NCI-H2171 (cell line): ENCODE results near the gene TFG.

ENCODE experiments used
- DNase-seq: peaks from one replicate; lab custom pipeline; 2025; lab: John Stamatoyannopoulos, UW

Gene TFG

DNA sequence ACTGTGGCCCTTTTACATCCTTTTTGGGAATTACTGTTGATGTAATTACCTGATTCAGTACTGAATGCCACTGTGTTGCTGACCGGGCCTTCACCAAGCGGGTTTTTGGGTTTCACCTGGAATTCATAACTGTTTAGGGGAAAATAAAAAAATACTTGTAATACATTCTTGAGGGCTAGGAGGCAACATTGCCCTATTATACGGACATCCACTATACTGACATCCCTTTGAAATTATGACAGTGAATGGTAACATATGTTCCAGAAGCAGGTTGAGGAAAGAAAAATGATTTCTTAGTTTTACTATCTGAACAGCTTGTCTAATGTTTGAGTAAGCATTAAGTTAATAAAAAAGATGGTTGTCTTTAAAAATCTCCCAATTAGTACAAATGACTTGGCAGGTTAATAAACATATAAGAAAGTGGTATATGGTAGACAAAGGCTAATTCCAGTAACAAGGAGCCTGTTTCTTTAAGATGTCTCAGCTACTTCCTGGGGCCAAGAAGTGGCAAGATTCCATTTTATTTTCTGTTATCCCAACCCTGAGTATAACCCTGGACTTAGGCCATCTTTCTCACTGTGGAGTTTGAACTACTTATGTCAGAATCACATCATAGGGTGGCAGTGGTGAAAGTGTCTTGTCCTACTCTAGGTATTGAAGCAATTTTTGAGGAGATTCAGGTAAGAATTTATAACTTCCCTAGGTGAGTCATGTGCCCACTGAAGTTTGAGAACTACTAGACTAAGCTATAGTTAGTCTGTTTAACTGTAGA is 45.5 kb downstream of the TFG start:
- no peak for DNase-seq

- no peak for DNase-seq
These were observed 47.1 kb downstream of the TFG start for GRCh38 chr3:100756441-100756840.

- DNase-seq: no peak
These were observed 49.9 kb downstream of the TFG start for GRCh38 chr3:100759159-100759558.

DNA sequence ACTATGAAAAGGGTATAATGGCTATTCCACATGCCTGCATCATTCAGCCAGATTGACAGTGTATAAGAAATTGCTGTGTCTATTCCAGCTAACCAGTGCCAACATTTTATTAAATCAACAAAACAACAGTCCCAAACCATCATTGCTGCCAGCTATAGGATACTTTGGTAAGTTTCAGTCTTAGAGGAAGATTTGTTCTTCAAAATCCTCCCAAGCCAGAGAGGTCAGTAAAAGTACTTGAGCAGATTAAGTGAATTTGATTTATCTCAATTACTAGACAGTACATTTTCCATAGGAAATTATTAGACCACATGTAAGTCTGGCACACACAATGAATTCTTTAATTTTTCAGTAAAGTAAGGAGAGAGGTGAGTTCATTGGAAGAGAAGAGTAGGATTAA is 50.7 kb downstream of the TFG start:
- no peak for DNase-seq

DNA sequence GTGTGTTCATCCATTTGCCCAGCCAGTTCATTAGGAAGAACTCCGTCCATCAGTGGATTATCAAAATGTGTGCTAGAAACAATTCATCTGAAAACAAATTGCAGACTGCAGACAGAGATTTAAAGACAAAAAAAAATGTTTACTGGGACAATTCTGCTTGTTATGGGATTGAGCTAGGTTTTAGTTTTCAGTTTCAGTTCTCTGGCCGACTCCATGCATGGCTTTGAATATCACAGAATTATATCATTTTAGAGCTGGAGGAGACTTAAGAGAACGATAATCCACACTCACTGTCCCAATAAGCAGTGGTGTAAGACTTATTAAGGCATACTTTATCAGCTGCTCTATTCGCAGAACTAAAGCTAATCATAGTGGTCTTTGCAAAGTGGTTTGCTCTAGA is 51.1 kb downstream of the TFG start:
- DNase-seq: no peak

DNA sequence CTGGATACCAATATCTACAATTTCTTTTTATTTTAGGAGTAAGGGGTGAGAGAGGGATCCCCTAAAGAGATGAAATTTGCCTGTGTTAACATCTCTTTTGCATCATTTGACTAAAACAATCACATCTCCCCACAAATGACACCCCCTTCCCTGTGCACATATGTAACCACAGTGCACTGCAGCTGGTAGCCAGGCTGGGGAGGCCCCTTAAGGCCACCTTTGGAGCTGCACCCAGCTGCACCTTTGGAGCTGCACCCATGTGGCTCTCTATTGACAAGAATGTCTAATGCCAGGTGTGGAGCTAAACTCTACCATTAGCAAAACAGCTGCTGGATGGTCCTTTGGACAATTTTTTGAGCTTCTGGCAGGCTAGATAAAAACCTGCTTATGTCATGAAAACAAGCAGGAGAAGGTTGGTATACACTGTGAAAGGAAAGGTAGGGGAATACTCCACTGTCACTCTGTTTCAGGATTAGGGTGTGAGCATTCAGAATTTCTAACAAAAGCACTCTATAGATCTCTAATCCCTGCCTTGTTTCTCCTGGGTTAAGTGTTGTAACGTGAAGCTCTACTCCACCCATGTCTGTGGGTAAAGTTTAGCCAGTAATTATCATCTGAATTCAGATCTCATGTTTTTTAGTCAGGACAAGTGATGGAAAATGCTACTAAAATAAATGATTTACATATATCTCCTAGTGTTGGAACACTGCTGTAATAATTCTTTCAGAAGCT is 52.1 kb downstream of the TFG start:
- no peak for DNase-seq

GRCh38 chr3:100761951-100762350 is 52.7 kb downstream of the TFG start:
- DNase-seq: no peak

DNA sequence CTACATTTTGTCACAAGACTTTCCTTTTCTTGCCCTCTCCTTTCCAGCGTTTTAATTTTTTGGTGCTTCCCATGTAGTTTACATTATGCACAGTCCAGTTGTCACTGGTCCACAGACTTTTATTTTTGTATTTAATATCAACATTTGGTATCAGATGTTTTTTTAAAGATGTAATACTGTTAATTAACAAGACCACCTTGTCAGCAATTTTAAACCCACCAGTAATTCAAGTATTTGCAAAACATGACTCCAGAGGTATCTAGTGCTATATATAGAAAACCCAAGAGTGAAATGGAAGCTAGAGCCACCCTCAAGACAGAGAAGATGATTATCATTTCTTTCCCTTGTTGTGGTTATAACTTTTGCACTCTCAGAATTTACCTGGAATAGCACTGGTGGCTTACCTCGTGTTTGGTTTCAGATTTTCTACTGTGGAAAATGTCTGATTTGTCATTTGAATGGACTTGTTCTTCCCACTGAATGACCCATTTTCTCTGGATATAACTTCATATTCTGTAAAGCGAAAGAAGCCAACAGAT is 56.2 kb downstream of the TFG start:
- no peak for DNase-seq

DNA sequence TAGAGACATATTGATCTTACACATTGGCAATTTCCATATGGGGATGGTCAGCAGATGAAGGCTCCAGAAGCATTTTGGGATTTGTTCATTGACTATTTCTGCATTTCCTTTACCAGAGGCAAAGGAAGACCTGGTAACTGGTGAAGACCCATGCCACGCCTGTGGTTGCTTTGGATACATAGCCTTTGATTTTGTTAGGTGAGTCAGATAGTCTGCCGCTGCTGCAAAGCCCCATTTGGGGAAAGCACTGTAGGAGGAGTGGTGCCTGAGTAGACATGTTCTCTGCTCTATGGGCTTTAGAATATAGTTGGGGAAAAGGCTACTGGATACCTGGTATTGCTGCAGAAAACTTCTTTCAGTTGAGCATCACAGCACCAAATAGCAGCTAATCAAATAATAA is 56.8 kb downstream of the TFG start:
- DNase-seq: no peak

DNA sequence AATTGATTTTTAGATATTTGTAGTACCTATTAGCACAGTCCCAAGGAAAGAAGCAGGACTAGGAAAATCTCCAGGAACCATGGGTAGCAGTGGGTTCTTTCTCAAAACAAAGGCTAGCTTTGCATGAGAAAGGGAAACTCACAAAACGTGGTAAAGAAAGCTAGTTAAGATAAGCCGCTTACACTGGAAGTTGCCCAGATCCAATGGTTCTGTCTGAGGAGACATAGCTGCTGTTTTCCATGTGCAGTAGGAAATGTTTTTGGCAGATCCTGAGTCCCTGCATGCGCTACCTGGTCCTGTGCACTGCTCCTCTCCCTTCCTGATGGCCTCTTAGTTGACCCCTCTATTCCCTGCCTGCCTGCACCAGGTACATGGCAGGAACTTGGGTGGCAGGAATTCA is 60.4 kb downstream of the TFG start:
- DNase-seq: no peak

DNA sequence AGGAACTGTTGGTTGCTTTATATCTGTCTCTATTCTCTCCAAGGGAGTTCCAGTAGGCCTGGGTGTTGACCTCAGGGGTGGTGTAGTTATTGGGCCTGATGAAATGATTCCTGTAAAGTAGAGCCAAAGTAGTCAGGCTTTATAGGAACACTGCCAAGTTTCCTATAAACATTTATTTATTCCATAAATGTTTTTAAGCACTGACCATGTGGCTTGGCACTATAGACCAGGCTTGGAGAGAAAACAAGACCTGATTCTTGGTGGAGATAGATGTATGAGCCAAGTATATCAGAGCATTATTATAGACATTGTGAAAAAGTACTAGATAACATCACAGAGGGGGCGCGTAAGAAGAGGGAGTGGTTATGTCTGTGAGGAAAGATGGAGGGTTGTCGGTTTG is 65.9 kb downstream of the TFG start:
- no peak for DNase-seq

DNA sequence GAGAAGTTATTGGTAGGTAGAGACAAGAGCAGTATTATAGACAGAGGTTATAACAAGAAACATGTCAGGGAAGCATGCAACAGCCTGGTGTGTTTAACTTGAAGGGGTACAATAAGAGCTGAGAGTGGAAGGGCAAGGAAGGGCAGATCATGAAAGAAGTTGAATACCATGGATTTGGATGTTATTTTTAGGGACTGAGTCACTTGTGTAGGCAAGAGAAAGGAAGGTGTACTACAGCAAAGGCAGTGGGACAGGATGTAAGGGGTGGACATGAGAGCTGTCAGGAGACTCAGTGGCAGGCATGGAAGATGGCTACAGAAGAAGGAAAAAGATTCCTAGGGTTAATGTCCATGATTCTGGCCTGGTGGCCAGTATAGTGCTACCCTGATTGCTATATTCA is 66.4 kb downstream of the TFG start:
- no peak for DNase-seq

- no peak for DNase-seq
These were observed 66.9 kb downstream of the TFG start for GRCh38 chr3:100776097-100776729.

GRCh38 chr3:100776746-100777145 is 67.5 kb downstream of the TFG start:
- no peak for DNase-seq

DNA sequence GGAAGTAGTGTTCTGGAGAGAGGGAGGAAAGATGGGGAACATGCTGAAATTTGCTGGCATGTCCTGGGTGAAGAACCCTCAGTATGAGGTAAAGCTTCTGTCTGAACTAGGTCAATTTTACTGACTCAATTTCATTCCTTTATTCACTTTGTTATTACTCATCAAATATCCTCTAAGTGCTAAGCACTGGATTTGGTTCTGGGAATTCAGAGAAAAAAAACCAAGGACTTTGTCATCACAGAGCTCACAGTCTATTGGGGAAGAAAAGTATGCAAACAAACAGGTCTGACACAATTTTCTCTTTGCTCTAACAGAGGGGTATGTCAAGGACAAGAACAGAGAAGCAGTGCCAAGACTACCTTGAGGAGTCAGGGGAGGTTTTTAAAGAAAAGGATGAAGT is 68.0 kb downstream of the TFG start:
- no peak for DNase-seq

GRCh38 chr3:100779480-100779879 is 70.2 kb downstream of the TFG start:
- DNase-seq: no peak

DNA sequence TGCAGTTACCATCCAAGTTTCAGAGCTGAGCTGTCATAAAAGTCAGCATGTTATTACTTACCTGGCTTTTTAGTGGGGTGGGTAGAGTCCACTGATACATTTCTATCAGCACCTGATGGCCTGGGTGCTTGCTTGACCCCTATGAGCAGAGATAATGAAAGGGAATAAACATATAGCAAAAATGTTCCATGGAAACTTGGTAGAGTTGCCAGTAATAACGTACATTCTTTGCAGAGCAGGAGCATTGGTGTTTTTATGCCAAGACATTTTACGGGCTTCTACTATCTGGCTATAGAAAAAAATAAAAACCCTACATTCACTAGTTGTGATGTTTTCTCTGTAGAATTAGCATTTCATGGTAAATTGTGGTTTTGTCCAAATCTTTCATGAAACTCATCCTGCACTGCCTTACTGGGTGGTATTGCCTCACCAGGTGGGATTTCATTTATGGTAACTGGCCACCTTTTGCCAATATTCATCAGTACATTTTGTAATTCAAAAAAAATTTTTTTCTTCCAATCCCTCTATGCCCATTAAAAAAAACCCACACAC is 70.9 kb downstream of the TFG start:
- no peak for DNase-seq

DNA sequence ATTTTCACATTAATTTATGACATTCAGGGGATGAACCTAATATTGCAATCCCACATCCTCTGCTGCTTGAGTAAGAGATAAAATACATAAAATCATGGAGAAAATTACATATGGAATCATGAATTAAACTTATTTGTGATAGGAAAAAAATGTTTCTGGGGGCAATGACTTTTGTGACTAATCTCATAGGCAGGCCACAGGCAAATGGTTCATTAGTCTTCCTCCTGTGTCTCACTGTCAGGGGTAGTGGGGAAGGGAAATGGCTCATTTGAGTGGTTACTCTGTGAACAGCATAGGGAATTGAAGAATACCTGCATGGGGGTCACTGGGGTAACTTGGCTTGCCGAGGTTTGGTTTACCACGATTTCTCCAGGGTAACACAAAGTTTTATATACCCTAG is 72.0 kb downstream of the TFG start:
- DNase-seq: no peak

DNA sequence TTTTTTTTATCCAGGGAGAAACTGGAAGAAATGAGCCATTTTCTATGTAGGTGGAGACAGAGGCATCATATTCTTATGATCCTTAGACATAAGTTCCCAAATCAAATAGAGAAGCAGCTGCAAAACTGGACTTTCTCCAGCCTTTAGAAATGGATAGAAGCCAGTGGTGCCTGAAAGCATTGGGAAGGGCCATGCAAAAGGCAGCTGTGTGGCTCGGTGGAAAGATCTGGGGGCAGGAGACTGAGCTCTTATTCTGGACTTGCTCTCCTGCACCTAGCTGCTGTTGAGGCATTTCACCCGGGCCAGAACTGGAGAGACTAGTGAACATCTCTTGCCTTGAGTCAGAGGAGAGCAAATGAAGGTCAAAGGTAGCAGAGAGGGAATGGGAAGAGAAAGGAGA is 73.1 kb downstream of the TFG start:
- no peak for DNase-seq

- peak; percentile 5 for DNase-seq
These were observed 73.6 kb downstream of the TFG start for GRCh38 chr3:100782906-100783305.

DNA sequence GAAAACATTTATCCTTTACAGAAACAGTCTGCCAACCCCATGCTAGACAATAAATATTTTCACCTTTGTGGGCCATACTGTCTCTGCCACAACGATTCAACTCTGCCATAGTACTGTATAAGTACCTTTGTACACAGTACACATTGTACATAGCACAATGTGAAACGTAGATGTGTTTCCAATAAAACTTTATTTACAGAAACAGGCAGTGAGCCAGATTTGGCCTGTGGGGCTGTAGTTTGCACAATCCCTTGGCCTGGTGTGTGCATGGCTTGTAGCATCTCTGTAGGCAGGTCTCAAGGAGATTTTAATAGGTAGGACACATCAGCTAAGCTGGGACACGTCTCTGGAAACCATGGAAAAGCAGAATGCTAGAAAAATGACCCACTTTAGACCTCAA is 74.3 kb downstream of the TFG start:
- no peak for DNase-seq

- DNase-seq: no peak
These were observed 80.3 kb downstream of the TFG start for GRCh38 chr3:100789579-100789978.

GRCh38 chr3:100796556-100796955 is 87.3 kb downstream of the TFG start:
- no peak for DNase-seq
